Panc1 (cell line): Measurements from ENCODE around the gene FNTB. TPM values are rescaled to one million over a fixed set of nuclear protein-coding genes. Genes with fewer than 3 reads are reported as not detected.

Experiments used
- ATAC-seq: fragments of 200-7000 bp; cut with Tn5 transposase; 2 replicates; pipeline ENCODE4 v1.9.1; 2020; ENCODE audit warnings: mild to moderate bottlenecking, moderate library complexity
- BruUV-seq: library from RNA; stranded (reverse); fragments of 400-500 nt; replicated peaks from 2 replicates; lab custom pipeline; 2021; lab: Mats Ljungman, UMichigan
- CTCF ChIA-PET: fragments of 300-600 bp; sonication (Branson Sonifier 250); formaldehyde crosslinking; loops from one replicate; lab custom pipeline; 2022; ENCODE audit warnings: antibody characterized with exemption; lab: Charles Lee
- POLR2A ChIA-PET: fragments of 300-600 bp; sonication (Branson Sonifier 250); formaldehyde crosslinking; loops from one replicate; lab custom pipeline; 2022; ENCODE audit warnings: antibody characterized with exemption; lab: Charles Lee
- DNase-seq: peaks from one replicate; pipeline ENCODE4 v3.0.0-alpha.2; 2010; ENCODE audit warnings: low read depth, low spot score
- H3K27ac ChIP-seq: 2 replicates; pipeline ENCODE4 v1.5.1; 2011; ENCODE audit warnings: mild to moderate bottlenecking, low read length, inconsistent platforms
- H3K27me3 ChIP-seq: fragments of 200-500 bp; sonication (Bioruptor generic); 2 replicates; pipeline ENCODE4 v1.6.0; 2014; ENCODE audit warnings: low read length, inconsistent platforms; ENCODE audit not compliant: control insufficient read depth, insufficient read depth
- H3K36me3 ChIP-seq: fragments of 200-500 bp; sonication (Bioruptor generic); 2 replicates; pipeline ENCODE4 v1.5.1; 2014; ENCODE audit warnings: inconsistent platforms, mild to moderate bottlenecking, low read length, moderate library complexity; ENCODE audit not compliant: control insufficient read depth, insufficient read depth
- H3K4me1 ChIP-seq: 2 replicates; pipeline ENCODE4 v1.5.1; 2011; ENCODE audit warnings: inconsistent platforms, mild to moderate bottlenecking, low read length, moderate library complexity; ENCODE audit not compliant: control insufficient read depth, insufficient read depth
- H3K4me3 ChIP-seq, 2 experiments: 2 replicates each; pipeline ENCODE4 v1.5.1; 2011 to 2012; ENCODE audit warnings: low read depth in 2 of 2, low read length in 2 of 2, mild to moderate bottlenecking in 2 of 2, inconsistent platforms in 1 of 2, moderate library complexity in 1 of 2
- H3K9me3 ChIP-seq: fragments of 200-500 bp; sonication (Bioruptor generic); 2 replicates; pipeline ENCODE4 v1.5.1; 2014; ENCODE audit warnings: low read depth, mild to moderate bottlenecking, inconsistent platforms, low read length, moderate library complexity; ENCODE audit not compliant: control insufficient read depth, insufficient read depth
- POLR2AphosphoS5 ChIP-seq: IDR thresholded peaks from 2 replicates; pipeline ENCODE4 v1.6.1; 2012; ENCODE audit warnings: mild to moderate bottlenecking, low read depth, low read length, moderate library complexity
- REST ChIP-seq, 2 experiments: IDR thresholded peaks; 2 replicates each; pipeline ENCODE4 v1.6.1; 2011 to 2012; ENCODE audit warnings: low read depth in 2 of 2, control low read depth in 1 of 2, low read length in 1 of 2, mild to moderate bottlenecking in 1 of 2, moderate library complexity in 1 of 2; ENCODE audit not compliant: insufficient read depth in 1 of 2
- SIN3A ChIP-seq: IDR thresholded peaks from 2 replicates; pipeline ENCODE4 v1.6.1; 2012; ENCODE audit warnings: low read depth, mild to moderate bottlenecking, low read length, moderate library complexity, borderline replicate concordance; ENCODE audit not compliant: insufficient read depth
- TCF7L2 ChIP-seq: IDR thresholded peaks from 2 replicates; pipeline ENCODE4 v1.6.1; 2011; ENCODE audit warnings: mild to moderate bottlenecking, low read depth, low read length, inconsistent platforms
- in situ Hi-C: cut with HindIII; loops from 2 replicates; pipeline ENCODE4 v1.10.0; 2016; ENCODE audit warnings: low sequenced_read_pairs, low pct_unique_long_range_greater_than_20kb
- intact Hi-C: fragments of 100-400 bp; cut with micrococcal nuclease; formaldehyde crosslinking; loops from one replicate; pipeline ENCODE4 v1.10.0; 2022; ENCODE audit not compliant: unreplicated experiment
- total RNA-seq: library from RNA; stranded (reverse); gene quantifications from one replicate; pipeline ENCODE4 v1.2.1, GENCODE V29; 2021; ENCODE audit not compliant: unreplicated experiment
- TF ChIP-seq, protein P1 (sequence below): fragments of 450-650 bp; IDR thresholded peaks from 2 replicates; pipeline ENCODE4 v1.5.1; 2017; ENCODE audit warnings: mild to moderate bottlenecking

The FNTB gene
- total RNA-seq, 1 experiment from 2014 or later, result 13.3 TPM

DNA sequence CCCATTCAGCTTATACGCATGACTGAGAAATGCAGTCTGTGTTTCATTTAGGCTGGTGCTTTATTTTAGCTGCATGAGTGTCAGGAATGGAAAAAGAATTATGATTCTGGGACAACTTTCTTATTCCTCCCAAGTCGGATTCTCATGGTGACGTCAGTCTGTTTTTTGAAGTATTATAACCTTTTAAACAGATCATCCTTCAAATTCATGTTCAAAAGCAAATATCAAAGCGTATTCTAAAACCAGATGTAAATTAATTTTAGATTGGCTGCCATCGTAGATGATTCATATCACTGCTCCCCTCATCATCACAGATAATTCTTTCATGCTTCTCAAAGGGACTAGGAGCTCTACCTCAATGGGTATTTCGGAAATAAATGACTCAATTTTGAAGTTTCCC lies 15.0 kb downstream of the FNTB start:
- Histone ChIP-seq H3K27me3 (no peaks in the 10 kb centered on the region), H3K4me1 (no peaks in the 10 kb centered on the region; the same call in 1 of the 2 replicates), H3K9me3 (no peaks in the 10 kb centered on the region), H3K27ac (no peak overlapping the region), H3K4me3 (no peak overlapping the region), H3K36me3 (no peaks in the 10 kb centered on the region)
- TF ChIP-seq SIN3A (no peak), POLR2AphosphoS5 (no peak), TCF7L2 (no peak), REST (IDR thresholded peaks at IDR 0.05; ENCODE audit: insufficient read depth in 1 of 2, low read depth in 2 of 2, low read length in 1 of 2) (no peak)
- TF ChIP-seq, protein P1, sequence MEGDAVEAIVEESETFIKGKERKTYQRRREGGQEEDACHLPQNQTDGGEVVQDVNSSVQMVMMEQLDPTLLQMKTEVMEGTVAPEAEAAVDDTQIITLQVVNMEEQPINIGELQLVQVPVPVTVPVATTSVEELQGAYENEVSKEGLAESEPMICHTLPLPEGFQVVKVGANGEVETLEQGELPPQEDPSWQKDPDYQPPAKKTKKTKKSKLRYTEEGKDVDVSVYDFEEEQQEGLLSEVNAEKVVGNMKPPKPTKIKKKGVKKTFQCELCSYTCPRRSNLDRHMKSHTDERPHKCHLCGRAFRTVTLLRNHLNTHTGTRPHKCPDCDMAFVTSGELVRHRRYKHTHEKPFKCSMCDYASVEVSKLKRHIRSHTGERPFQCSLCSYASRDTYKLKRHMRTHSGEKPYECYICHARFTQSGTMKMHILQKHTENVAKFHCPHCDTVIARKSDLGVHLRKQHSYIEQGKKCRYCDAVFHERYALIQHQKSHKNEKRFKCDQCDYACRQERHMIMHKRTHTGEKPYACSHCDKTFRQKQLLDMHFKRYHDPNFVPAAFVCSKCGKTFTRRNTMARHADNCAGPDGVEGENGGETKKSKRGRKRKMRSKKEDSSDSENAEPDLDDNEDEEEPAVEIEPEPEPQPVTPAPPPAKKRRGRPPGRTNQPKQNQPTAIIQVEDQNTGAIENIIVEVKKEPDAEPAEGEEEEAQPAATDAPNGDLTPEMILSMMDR, result no peak
- DNase-seq, result no peak
- in situ Hi-C loops (no loop called here), intact Hi-C loops (no loop called here)
- ATAC-seq, result no peak
- ChIA-PET CTCF (no interaction called here), POLR2A (no interaction called here)
- no TSS peak for BruUV-seq

DNA sequence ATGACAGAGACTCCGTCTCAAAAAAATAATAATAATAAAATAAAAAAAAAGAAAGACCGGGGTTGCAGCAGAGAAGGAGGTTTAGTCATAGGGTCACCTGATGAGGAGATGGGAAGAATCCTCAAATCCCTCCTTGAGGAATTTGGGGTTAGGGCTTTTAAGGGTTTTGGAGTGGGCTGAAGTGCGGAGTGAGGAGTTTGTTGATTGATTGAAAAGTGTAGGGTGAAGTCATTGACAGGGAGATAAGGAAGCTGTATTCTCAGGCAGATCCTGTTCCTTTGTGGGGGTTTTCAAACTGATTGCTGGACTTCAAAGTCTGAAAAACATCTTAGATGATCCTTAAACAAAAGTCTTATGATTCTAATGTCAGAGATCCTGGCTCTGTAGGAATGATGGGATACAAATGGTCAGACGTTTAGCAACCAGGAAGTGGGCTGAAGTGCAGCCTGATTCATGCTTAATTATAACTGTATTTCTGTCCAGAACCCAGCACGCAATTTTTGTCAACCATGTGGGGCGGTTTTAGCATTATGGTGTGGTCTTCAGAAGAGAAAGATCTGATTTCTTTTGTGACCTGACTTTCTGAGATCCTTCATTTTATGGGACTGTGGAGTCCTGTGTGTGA lies 16.0 kb downstream of the FNTB start:
- H3K4me1 ChIP-seq, result no peaks in the 10 kb centered on the region; the same call in 1 of the 2 replicates
- H3K4me3 ChIP-seq, result no peak overlapping the region
- H3K27me3 ChIP-seq, result no peaks in the 10 kb centered on the region
- H3K36me3 ChIP-seq, result no peaks in the 10 kb centered on the region; the same call in 1 of the 2 replicates
- in situ Hi-C loops, result no loop called here
- BruUV-seq, result no TSS peak
- H3K27ac ChIP-seq, result no peak overlapping the region
- intact Hi-C loops, result no loop called here
- no peaks in the 10 kb centered on the region for H3K9me3 ChIP-seq
- TF ChIP-seq, protein P1, result no peak
- no peak for TF ChIP-seq POLR2AphosphoS5
- ChIA-PET CTCF (no interaction called here), POLR2A (no interaction called here)
- ATAC-seq, result no peak
- no peak for DNase-seq
